HG02852 (cell line): ENCODE results near the gene CSAG3.
A peak's percentile ranks its signal among the peaks of the same experiment; 100 is the strongest.
"Not testable (repeated sequence)": the region's sequence is repeated elsewhere in the genome, so short reads cannot be mapped to it uniquely, and the experiment has no call there.

ENCODE experiments used
- ATAC-seq: cut with Tn5 transposase; IDR thresholded peaks from one replicate; pipeline ENCODE4 v1.9.1; 2021; ENCODE audit warnings: mild to moderate bottlenecking, moderate library complexity; ENCODE audit not compliant: unreplicated experiment

Gene CSAG3

DNA sequence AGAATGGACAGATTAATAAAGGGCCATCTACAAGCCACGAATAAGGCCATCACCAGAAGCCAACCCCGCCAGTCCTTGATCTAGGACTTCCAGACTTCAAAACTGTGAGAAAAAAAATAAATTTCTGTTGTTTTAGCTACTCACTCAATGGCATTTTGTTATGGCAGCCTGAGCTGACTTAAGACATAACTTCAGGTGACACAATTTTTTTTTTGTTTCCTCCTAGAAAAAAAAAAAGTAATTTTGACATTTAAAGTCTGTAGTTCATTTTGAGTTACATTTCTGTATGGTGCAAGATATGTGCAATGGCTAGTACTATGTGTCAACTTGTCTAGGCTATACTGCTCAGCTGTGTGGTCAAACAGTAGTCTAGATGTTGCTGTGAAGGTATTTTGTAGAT lies at the start of gene CSAG3:
TSS of gene CSAG3 (plus strand) at position 301 of the 400 bp plus-strand sequence.
- not testable (repeated sequence) for ATAC-seq

DNA sequence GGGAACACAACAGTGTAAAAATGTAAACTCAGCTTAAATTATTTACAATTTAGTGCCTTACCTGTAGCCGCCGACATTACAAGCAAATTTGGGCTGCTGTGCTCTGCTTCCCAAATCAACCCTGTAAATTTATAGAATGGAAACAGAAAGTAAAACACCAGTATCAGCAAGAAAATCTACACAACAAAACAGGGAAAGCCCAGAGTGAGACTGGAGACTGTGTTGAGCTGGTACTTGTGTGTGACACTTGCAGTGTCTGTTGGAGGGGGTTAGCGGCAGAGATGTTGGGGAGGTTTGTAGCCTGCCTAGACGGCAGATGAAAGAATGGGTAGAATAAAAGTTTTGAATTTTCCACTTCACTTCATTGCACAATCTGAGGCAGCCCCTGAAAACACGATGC lies 45.8 kb upstream of the CSAG3 start:
- ATAC-seq = not testable (repeated sequence)

DNA sequence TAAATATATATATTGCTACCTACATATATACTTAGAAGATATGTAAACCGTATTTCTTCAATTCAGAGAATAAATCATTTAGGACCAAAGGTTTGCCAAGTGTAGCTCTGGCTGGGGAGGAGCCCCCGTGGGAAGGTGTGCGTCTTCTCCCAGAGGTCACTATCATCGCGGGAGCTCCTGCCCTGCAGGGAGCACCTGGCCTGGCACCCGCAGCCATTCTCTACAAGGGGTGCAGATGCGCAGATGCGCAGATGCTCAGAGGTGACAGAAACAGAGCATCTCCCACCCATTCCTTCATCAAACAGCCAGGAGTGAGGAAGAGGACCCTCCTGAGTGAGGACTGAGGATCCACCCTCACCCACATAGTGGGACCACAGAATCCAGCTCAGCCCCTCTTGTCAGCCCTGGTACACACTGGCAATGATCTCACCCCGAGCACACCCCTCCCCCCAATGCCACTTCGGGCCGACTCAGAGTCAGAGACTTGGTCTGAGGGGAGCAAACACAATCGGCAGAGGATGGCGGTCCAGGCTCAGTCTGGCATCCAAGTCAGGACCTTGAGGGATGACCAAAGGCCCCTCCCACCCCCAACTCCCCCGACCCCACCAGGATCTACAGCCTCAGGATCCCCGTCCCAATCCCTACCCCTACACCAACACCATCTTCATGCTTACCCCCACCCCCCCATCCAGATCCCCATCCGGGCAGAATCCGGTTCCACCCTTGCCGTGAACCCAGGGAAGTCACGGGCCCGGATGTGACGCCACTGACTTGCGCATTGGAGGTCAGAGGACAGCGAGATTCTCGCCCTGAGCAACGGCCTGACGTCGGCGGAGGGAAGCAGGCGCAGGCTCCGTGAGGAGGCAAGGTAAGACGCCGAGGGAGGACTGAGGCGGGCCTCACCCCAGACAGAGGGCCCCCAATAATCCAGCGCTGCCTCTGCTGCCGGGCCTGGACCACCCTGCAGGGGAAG lies 44.9 kb upstream of the CSAG3 start, which contains the start of gene MAGEA2B:
TSS of gene MAGEA2B (plus strand) at position 814 of the 973 bp plus-strand sequence. CDS start 2,479 bp downstream, outside the sequence.
- not testable (repeated sequence) for ATAC-seq

DNA sequence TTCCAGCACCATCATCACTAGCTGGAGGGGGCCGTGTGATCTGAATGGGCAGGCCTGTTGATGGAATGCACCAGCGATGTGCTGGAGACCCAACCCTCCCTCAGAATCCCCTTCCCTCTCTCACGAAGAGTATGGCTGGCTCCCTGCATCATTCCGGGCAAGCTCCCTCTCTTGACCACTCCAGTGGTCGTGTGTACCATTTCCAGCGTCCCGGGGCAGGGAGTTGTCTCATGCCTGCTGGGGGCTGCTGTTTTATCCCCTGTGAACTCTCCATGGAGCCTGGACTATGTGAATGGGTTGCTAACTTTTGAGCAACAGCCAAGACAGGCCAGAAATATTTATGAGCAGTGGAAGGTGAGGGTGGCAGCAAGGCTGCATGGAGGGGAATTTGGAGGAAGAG lies 33.6 kb upstream of the CSAG3 start:
- ATAC-seq = no peak

DNA sequence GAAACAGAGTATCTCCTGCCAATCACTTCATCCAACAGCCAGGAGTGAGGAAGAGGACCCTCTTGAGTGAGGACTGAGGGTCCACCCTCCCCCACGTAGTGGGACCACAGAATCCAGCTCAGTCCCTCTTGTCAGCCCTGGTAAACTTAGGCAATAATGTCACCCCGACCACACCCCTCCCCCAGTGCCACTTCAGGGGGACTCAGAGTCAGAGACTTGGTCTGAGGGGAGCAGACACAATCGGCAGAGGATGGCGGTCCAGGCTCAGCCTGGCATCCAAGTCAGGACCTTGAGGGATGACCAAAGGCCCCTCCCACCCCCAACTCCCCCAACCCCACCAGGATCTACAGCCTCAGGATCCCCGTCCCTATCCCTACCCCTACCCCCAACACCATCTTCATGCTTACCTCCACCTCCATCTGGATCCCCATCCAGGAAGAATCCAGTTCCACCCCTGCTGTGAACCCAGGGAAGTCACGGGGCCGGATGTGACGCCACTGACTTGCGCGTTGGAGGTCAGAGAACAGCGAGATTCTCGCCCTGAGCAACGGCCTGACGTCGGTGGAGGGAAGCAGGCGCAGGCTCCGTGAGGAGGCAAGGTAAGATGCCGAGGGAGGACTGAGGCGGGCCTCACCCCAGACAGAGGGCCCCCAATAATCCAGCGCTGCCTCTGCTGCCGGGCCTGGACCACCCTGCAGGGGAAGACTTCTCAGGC lies 25.6 kb upstream of the CSAG3 start, which contains the start of the genes CSAG1 and MAGEA12:
TSS of gene CSAG1 (minus strand) at position 461 of the 715 bp plus-strand sequence. CDS start 1,261 bp downstream, outside the sequence.
TSS of gene MAGEA12 (plus strand) at position 497 of the 715 bp plus-strand sequence. CDS start 2,405 bp downstream, outside the sequence.
- no peak for ATAC-seq

DNA sequence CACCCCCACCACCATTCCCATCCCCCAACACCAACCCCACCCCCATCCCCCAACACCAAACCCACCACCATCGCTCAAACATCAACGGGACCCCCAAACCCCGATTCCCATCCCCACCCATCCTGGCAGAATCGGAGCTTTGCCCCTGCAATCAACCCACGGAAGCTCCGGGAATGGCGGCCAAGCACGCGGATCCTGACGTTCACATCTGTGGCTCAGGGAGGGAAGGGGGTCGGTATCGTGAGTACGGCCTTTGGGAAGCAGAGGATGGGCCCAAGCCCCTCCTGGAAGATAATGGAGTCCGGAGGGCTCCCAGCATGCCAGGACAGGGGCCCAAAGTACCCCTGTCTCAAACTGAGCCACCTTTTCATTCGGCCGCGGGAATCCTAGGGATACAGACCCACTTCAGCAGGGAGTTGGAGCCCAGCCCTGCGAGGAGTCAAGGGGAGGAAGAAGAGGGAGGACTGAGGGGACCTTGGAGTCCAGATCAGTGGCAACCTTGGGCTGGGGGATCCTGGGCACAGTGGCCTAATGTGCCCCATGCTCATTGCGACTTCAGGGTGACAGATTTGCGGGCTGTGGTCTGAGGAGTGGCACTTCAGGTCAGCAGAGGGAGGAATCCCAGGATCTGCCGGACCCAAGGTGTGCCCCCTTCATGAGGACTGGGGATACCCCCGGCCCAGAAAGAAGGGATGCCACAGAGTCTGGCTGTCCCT lies 24.7 kb upstream of the CSAG3 start:
- ATAC-seq = not testable (repeated sequence)

DNA sequence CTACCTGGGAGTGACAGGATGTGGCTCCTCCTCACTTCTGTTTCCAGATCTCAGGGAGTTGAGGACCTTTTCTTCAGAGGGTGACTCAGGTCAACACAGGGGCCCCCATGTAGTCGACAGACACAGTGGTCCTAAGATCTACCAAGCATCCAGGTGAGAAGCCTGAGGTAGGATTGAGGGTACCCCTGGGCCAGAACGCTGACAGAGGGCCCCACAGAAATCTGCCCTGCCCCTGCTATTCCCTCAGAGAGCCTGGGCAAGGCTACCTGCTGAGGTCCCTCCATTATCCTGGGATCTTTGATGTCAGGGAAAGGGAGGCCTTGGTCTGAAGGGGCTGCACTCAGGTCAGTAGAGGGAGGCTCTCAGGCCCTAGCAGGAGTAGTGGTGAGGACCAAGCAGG lies 23.9 kb upstream of the CSAG3 start:
- ATAC-seq = no peak

DNA sequence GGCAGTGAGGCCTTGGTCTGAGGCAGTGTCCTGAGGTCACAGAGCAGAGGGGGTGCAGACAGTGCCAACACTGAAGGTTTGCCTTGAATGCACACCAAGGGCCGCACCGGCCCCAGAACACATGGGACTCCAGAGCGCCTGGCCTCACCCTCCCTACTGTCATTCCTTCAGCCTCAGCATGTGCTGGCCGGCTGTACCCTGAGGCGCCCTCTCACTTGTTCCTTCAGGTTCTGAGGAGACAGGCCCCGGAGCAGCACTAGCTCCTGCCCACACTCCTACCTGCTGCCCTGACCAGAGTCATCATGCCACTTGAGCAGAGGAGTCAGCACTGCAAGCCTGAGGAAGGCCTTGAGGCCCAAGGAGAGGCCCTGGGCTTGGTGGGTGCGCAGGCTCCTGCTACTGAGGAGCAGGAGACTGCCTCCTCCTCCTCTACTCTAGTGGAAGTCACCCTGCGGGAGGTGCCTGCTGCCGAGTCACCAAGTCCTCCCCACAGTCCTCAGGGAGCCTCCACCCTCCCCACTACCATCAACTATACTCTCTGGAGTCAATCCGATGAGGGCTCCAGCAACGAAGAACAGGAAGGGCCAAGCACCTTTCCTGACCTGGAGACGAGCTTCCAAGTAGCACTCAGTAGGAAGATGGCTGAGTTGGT lies 23.0 kb upstream of the CSAG3 start:
- no peak for ATAC-seq

DNA sequence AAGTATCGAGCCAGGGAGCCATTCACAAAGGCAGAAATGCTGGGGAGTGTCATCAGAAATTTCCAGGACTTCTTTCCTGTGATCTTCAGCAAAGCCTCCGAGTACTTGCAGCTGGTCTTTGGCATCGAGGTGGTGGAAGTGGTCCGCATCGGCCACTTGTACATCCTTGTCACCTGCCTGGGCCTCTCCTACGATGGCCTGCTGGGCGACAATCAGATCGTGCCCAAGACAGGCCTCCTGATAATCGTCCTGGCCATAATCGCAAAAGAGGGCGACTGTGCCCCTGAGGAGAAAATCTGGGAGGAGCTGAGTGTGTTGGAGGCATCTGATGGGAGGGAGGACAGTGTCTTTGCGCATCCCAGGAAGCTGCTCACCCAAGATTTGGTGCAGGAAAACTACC lies 22.5 kb upstream of the CSAG3 start:
- ATAC-seq = not testable (repeated sequence)

DNA sequence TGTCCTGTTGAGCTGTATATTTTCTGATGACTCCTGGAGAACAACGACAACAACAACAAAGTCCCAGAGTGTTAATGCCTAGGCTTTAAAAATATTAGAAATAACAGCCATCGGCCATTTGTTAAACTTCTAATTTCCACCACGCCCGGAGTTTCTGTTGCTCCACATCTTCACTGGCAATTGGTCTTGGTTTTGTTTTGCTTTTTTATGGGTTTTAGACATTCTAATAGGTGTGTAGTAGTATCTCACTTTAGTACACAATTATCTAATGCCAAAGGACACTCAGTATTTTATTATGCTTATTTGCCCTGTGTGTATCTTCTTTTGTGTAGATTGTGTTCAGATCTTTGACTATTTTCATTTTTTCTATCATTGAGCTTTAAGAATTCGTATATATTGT lies 20.5 kb upstream of the CSAG3 start:
- no peak for ATAC-seq

DNA sequence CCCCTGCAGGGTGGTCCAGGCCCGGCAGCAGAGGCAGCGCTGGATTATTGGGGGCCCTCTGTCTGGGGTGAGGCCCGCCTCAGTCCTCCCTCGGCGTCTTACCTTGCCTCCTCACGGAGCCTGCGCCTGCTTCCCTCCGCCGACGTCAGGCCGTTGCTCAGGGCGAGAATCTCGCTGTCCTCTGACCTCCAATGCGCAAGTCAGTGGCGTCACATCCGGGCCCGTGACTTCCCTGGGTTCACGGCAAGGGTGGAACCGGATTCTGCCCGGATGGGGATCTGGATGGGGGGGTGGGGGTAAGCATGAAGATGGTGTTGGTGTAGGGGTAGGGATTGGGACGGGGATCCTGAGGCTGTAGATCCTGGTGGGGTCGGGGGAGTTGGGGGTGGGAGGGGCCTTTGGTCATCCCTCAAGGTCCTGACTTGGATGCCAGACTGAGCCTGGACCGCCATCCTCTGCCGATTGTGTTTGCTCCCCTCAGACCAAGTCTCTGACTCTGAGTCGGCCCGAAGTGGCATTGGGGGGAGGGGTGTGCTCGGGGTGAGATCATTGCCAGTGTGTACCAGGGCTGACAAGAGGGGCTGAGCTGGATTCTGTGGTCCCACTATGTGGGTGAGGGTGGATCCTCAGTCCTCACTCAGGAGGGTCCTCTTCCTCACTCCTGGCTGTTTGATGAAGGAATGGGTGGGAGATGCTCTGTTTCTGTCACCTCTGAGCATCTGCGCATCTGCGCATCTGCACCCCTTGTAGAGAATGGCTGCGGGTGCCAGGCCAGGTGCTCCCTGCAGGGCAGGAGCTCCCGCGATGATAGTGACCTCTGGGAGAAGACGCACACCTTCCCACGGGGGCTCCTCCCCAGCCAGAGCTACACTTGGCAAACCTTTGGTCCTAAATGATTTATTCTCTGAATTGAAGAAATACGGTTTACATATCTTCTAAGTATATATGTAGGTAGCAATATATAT lies 5.0 kb upstream of the CSAG3 start, which contains the start of gene MAGEA2:
TSS of gene MAGEA2 (minus strand) at position 157 of the 965 bp plus-strand sequence. CDS start 2,479 bp downstream, outside the sequence.
- not testable (repeated sequence) for ATAC-seq

DNA sequence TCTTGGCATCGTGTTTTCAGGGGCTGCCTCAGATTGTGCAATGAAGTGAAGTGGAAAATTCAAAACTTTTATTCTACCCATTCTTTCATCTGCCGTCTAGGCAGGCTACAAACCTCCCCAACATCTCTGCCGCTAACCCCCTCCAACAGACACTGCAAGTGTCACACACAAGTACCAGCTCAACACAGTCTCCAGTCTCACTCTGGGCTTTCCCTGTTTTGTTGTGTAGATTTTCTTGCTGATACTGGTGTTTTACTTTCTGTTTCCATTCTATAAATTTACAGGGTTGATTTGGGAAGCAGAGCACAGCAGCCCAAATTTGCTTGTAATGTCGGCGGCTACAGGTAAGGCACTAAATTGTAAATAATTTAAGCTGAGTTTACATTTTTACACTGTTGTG lies 4.1 kb upstream of the CSAG3 start:
- ATAC-seq = not testable (repeated sequence)

DNA sequence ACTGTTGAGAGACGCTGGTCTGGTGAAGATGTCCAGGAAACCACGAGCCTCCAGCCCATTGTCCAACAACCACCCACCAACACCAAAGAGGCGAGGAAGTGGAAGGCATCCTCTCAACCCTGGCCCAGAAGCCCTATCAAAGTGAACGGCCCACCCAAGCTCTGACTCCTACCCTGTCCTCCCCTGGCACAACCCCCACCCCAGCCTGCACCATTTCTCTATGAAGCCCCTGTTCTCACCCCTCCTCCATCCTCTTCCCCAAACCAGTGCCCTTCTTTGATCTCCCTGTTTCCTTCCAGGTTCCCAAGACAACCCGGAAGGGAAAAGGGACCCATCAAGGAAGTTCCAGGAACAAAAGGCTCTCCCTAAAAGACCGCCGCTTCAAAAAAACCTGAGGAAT lies 526 bp downstream of the CSAG3 start:
- not testable (repeated sequence) for ATAC-seq

DNA sequence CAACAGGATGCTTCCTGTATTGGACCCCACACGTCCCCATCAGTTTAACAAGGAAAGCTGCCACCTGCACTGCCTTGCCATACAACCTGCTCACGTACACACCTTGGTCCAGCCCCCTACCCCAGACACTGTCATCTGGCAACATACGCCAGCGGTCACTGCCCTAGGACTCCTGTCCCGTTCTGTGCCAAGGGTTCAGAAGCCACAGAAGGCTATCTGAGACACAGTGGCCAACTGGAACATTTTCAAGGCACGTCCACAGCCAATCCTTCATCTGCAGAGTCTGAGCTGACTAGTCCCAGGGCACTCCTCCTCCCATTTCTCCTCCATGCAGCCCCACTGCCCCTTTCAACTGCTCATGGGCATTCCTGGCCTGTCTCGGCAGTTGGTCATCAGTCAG lies 2.6 kb downstream of the CSAG3 start:
- not testable (repeated sequence) for ATAC-seq

DNA sequence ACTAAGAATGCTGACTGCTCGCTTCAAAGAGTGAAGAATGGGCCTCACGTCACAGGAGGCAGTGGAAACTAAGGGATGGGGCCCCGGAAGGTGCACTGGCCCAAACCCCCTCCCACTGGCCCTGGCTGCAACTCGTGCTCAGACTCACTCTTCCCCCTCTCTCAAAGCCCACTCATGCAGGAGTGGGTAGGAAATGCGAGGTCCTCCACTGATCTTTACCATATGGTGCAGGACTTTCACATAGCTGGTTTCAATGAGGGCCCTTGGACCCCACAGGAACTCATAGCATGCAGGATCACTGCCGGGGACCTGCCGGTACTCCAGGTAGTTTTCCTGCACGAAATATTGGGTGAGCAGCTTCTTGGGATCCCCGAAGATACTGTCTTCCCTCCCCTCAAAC lies 7.5 kb downstream of the CSAG3 start:
- not testable (repeated sequence) for ATAC-seq

DNA sequence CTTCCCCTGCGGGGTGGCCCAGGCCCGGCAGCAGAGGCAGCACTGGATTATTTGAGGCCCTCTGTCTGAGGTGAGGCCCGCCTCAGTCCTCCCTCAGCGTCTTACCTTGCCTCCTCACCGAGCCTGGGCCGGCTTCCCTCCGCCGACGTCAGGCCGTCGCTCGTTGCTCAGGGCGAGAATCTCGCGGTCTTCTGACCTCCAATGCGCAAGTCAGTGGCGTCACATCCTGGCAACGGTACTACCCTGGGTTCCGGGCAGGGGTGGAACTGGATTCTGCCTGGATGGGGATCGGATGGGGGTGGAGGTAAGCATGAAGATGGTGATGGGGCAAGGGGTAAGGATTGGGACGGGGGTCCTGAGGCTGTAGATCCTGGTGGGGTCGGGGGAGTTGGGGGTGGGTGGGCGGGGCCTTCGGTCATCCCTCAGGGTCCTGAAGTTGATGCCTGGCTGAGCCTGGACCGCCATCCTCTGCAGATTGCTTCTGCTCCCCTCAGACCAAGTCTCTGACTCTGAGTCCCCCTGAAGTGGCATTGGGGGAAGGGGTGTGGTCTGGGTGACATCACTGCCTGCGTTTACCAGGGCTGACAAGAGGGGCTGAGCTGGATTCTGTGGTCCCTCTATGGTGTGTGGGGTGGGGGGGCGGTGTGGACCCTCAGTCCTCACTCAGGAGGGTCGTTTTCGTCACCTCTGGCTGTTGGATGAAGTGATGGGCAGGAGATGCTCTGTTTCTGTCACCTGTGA lies 10.7 kb downstream of the CSAG3 start, which contains the start of gene MAGEA6:
TSS of gene MAGEA6 (minus strand) at position 141 of the 741 bp plus-strand sequence. CDS start 2,039 bp downstream, outside the sequence.
- ATAC-seq = not testable (repeated sequence)

DNA sequence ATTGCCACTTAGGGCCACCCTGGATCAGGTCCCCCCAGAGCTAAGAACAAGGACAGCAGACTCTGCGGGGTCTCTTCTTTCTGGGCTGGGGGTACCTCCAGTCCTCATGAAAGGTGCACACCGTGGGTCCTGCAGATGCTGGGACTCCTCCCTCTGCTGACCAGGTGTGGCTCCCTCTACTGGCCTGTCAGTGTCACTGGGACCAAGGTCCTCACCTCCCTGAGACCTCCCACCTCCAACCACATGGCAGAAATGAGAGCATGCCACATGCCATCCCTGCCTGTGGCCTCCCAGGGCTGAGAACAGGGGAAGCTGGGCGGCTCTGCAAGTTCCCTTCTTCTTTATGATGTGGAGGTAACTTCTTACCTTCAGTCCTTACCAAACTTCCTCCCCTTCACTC lies 28.0 kb downstream of the CSAG3 start:
- ATAC-seq = peak; percentile 89

DNA sequence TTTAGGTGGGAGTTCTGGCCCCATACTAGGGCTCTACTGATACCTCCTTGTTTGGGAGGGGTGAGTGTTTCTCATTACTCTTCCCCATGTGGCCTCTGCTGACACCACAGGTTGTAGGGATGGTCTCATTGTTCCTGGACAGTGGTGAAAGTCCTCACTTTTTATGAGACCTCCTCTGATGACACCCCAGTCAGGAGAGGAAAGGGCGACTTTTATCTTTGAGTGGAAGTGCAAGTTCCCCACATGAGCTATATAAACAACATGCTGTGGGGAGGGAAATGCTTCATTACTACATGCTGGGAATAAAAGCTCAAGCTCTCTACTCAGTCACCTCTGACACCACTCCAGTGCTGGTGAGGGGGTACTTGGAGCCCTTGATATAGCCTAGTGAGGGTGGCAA lies 39.9 kb downstream of the CSAG3 start:
- no peak for ATAC-seq
